A673 (cell line): ENCODE results near the gene RIMS4. TPM values are rescaled to one million over a fixed set of nuclear protein-coding genes. Genes with fewer than 3 reads are reported as not detected.

Source experiments
- BruUV-seq: library from RNA; stranded (reverse); fragments of 400-500 nt; replicated peaks from 2 replicates; lab custom pipeline; 2021; lab: Mats Ljungman, UMichigan
- CTCF ChIA-PET: fragments of 300-600 bp; sonication (Branson Sonifier 250); formaldehyde crosslinking; loops from one replicate; lab custom pipeline; 2022; ENCODE audit warnings: antibody characterized with exemption; lab: Charles Lee
- POLR2A ChIA-PET: fragments of 300-600 bp; sonication (Branson Sonifier 250); formaldehyde crosslinking; loops from one replicate; lab custom pipeline; 2022; ENCODE audit warnings: antibody characterized with exemption; ENCODE audit not compliant: low non-redundant PET; lab: Charles Lee
- DNase-seq: peaks from one replicate; pipeline ENCODE4 v3.0.0-alpha.2; 2015; ENCODE audit warnings: low spot score
- H3K27ac ChIP-seq: fragments of 200-600 bp; sonication (generic); 2 replicates; pipeline ENCODE4 v1.5.1; 2016; ENCODE audit warnings: mixed run types, low read depth, mild to moderate bottlenecking, mixed read lengths, antibody characterized with exemption, low read length; ENCODE audit not compliant: poor library complexity, severe bottlenecking
- H3K27me3 ChIP-seq: fragments of 200-600 bp; sonication (generic); replicated peaks from 2 replicates; pipeline ENCODE4 v1.6.1; 2017; ENCODE audit warnings: mixed run types, low read depth, mild to moderate bottlenecking, mixed read lengths, antibody characterized with exemption, low read length; ENCODE audit not compliant: insufficient read depth, poor library complexity
- H3K36me3 ChIP-seq: fragments of 200-600 bp; sonication (generic); 2 replicates; pipeline ENCODE4 v1.6.1; 2016; ENCODE audit warnings: mixed run types, mild to moderate bottlenecking, mixed read lengths, antibody characterized with exemption, low read length; ENCODE audit not compliant: insufficient read depth, poor library complexity, severe bottlenecking
- H3K4me1 ChIP-seq: fragments of 200-600 bp; sonication (generic); 2 replicates; pipeline ENCODE4 v1.6.1; 2017; ENCODE audit warnings: mixed run types, mild to moderate bottlenecking, mixed read lengths, antibody characterized with exemption, low read length; ENCODE audit not compliant: insufficient read depth, poor library complexity, severe bottlenecking
- H3K4me3 ChIP-seq: fragments of 200-600 bp; sonication (generic); 2 replicates; pipeline ENCODE4 v1.5.1; 2016; ENCODE audit warnings: low read depth, mixed run types, mild to moderate bottlenecking, mixed read lengths, low read length; ENCODE audit not compliant: poor library complexity, severe bottlenecking
- H3K9me3 ChIP-seq: fragments of 200-600 bp; sonication (generic); 2 replicates; pipeline ENCODE4 v1.6.1; 2016; ENCODE audit warnings: mixed run types, low read depth, mild to moderate bottlenecking, mixed read lengths, antibody characterized with exemption, low read length; ENCODE audit not compliant: poor library complexity, severe bottlenecking
- EZH2 ChIP-seq: fragments of 200-600 bp; sonication (generic); IDR thresholded peaks from 2 replicates; pipeline ENCODE4 v1.6.1; 2017; ENCODE audit warnings: borderline replicate concordance, low read depth, mild to moderate bottlenecking, mixed read lengths, antibody characterized with exemption, low read length; ENCODE audit not compliant: poor library complexity, severe bottlenecking
- intact Hi-C: fragments of 100-400 bp; cut with micrococcal nuclease; formaldehyde crosslinking; loops from one replicate; pipeline ENCODE4 v1.10.0; 2022; ENCODE audit not compliant: unreplicated experiment
- total RNA-seq: library from RNA; stranded (reverse); gene quantifications from 2 replicates; pipeline ENCODE4 v1.2.3, GENCODE V29; 2021
- TF ChIP-seq, protein P1 (sequence below): fragments of 300-800, 200-600 bp; sonication (generic); conservative IDR thresholded peaks from 2 replicates; pipeline ENCODE4 v1.5.1; 2017; ENCODE audit warnings: low read depth, mild to moderate bottlenecking, antibody characterized with exemption, low read length, moderate library complexity, mixed read lengths

Gene RIMS4
- total RNA-seq, 1 experiment from 2014 or later = 0.39 TPM

DNA sequence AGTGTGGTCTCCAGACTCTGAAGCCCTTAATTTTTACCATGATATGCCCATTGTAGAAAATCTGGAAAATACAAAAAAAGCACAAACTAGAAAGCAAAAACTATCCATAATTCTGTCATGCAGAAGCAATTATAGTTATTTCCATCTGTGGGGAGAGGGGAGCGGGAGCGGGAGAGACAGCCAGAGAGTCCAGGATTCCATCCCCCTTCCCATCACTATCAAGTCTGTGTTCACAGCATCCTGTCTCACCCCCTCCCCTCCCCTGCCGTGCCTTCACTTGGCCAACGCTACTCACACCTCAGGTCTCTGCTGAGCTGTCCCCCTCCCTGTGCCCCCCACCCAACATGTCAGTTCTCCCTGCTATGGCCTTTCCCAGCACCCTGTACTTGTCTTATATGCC is 14.5 kb downstream of the RIMS4 start:
- intact Hi-C loops = no loop called here
- Histone ChIP-seq H3K27ac (no peak overlapping the region), H3K4me1 (no peaks in the 10 kb centered on the region), H3K27me3 (no peaks in the 10 kb centered on the region), H3K4me3 (no peak overlapping the region), H3K36me3 (no peaks in the 10 kb centered on the region), H3K9me3 (no peaks in the 10 kb centered on the region)
- TF ChIP-seq, protein P1, sequence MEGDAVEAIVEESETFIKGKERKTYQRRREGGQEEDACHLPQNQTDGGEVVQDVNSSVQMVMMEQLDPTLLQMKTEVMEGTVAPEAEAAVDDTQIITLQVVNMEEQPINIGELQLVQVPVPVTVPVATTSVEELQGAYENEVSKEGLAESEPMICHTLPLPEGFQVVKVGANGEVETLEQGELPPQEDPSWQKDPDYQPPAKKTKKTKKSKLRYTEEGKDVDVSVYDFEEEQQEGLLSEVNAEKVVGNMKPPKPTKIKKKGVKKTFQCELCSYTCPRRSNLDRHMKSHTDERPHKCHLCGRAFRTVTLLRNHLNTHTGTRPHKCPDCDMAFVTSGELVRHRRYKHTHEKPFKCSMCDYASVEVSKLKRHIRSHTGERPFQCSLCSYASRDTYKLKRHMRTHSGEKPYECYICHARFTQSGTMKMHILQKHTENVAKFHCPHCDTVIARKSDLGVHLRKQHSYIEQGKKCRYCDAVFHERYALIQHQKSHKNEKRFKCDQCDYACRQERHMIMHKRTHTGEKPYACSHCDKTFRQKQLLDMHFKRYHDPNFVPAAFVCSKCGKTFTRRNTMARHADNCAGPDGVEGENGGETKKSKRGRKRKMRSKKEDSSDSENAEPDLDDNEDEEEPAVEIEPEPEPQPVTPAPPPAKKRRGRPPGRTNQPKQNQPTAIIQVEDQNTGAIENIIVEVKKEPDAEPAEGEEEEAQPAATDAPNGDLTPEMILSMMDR = no peak
- TF ChIP-seq EZH2 = no peak
- ChIA-PET CTCF (interaction anchor here (0.6 kb wide), 1 partner anchor 16 kb away, joined by 7 read pairs; no protein-coding TSS in a partner anchor), POLR2A (no interaction called here)
- no peak for DNase-seq
- no TSS peak for BruUV-seq

DNA sequence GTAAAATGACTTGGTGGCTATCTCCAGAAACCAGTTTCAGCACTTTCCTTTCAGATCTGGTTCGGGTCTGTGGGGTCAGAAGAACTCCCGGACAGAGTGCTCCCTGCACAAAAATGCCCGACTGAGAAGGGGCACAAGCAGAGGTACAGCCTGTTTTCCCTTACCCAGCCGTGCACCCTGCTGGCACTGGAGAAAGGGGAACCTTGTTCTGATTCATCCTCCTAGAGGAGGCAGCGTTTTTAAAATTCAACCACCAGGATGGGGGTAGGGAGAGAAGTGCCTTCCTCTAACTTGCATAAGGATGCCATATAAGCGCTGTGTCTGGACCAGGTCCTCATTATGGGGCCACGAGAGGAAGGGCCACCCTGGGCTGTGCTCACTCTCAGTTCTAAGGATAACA is 17.6 kb downstream of the RIMS4 start:
- no peaks in the 10 kb centered on the region for H3K9me3 ChIP-seq
- no peaks in the 10 kb centered on the region for H3K36me3 ChIP-seq
- peaks cover 12% of the 10 kb centered on the region for H3K27me3 ChIP-seq
- H3K27ac ChIP-seq = no peak overlapping the region
- POLR2A ChIA-PET = no interaction called here
- CTCF ChIA-PET = no interaction called here
- H3K4me3 ChIP-seq = no peak overlapping the region
- no peaks in the 10 kb centered on the region for H3K4me1 ChIP-seq
- TF ChIP-seq, protein P1 = no peak
- TF ChIP-seq EZH2 = no peak
- BruUV-seq = no TSS peak
- DNase-seq = no peak
- intact Hi-C loops = no loop called here

DNA sequence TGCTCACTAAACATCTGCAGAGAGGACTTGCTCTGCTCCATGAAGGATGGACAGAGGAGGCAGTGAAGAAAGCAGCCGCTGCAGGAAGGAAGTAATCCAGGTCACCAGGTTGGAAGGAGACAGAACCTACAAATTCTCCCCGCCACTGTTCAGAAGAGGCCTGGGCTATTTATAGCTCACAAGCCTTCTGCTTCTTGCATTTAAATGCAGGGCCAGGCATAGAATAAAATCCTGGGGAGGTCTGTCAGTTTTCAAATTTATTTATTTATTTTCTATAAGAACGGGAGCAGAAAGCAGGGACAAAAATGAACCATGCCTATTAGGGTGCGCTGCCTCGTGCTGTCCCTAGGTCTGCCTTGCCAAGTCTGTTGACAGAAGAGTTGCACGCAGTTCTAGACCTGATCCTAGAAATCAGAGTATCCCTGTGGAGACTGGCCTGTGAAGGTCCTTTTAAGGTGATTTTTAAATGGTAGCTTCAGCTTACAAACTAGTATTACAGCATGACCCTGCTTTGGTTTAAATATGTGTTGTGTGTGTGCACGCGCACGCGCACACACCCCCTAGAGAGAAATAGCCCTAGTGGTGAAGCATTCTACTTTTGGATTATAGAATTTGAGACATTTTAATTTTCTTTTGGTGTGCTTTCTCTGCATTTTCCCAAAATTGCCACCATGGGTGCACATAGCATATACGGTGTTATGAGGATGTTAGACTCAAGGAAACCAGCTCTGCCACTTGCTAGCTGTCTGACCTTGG is 19.5 kb downstream of the RIMS4 start:
- ChIA-PET CTCF (no interaction called here), POLR2A (no interaction called here)
- H3K4me3 ChIP-seq = no peak overlapping the region
- DNase-seq = no peak
- intact Hi-C loops = no loop called here
- H3K9me3 ChIP-seq = no peaks in the 10 kb centered on the region
- no TSS peak for BruUV-seq
- TF ChIP-seq, protein P1 = no peak
- TF ChIP-seq EZH2 = no peak
- no peak overlapping the region for H3K27ac ChIP-seq
- H3K4me1 ChIP-seq = no peaks in the 10 kb centered on the region
- H3K27me3 ChIP-seq = peaks cover 21% of the 10 kb centered on the region
- H3K36me3 ChIP-seq = no peaks in the 10 kb centered on the region
